Measurements from ENCODE around the gene ASCC2.
"Not testable (repeated sequence)": the region's sequence is repeated elsewhere in the genome, so short reads cannot be mapped to it uniquely, and the experiment has no call there.

DNA sequence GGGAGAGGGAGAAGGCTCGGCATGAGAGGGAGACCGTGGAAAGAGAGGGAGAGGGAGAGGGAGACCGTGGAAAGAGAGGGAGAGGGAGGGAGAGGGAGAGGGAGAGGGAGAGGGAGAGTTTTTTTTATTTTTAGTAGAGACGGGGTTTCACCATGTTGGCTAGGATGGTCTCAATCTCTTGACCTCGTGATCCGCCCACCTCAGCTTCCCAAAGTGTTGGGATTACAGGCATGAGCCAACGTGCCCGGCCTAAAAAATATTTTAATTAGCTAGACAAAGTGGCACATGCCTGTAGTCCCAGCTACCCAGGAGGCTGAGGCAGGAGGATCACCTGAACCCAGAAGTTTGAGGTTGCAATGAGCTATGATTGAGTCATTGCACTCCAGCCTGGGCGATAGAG is 21.0 kb upstream of the ASCC2 start:
- not testable (repeated sequence) for TF ChIP-seq POLR2A (IDR thresholded peaks at IDR 0.05)
- TF ChIP-seq, protein P1, sequence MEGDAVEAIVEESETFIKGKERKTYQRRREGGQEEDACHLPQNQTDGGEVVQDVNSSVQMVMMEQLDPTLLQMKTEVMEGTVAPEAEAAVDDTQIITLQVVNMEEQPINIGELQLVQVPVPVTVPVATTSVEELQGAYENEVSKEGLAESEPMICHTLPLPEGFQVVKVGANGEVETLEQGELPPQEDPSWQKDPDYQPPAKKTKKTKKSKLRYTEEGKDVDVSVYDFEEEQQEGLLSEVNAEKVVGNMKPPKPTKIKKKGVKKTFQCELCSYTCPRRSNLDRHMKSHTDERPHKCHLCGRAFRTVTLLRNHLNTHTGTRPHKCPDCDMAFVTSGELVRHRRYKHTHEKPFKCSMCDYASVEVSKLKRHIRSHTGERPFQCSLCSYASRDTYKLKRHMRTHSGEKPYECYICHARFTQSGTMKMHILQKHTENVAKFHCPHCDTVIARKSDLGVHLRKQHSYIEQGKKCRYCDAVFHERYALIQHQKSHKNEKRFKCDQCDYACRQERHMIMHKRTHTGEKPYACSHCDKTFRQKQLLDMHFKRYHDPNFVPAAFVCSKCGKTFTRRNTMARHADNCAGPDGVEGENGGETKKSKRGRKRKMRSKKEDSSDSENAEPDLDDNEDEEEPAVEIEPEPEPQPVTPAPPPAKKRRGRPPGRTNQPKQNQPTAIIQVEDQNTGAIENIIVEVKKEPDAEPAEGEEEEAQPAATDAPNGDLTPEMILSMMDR (IDR thresholded peaks at IDR 0.05) = not testable (repeated sequence)
